WTC11 (cell line): ENCODE results near the gene STAG1. TPM values are rescaled to one million over a fixed set of nuclear protein-coding genes. Genes with fewer than 3 reads are reported as not detected.

Experiments
- ATAC-seq: fragments of 200-7000 bp; cut with Tn5 transposase; 2 replicates; pipeline ENCODE4 v1.10.0; 2021; ENCODE audit warnings: mild to moderate bottlenecking, moderate library complexity
- CTCF ChIA-PET: fragments of 300-600 bp; sonication (Branson Sonifier 250); formaldehyde crosslinking; loops from one replicate; lab custom pipeline; 2021; ENCODE audit warnings: antibody characterized with exemption; lab: Charles Lee
- POLR2A ChIA-PET: fragments of 350-600 bp; sonication (Branson Sonifier 250); formaldehyde crosslinking; loops from one replicate; lab custom pipeline; 2021; ENCODE audit warnings: antibody characterized with exemption; lab: Charles Lee
- DNase-seq: peaks from one replicate; pipeline ENCODE4 v3.0.0; 2021; ENCODE audit warnings: low spot score
- H3K27ac Mint-ChIP-seq: 2 replicates; pipeline ENCODE4 v1.8.0; 2021; ENCODE audit warnings: mixed read lengths
- H3K27me3 Mint-ChIP-seq: 2 replicates; pipeline ENCODE4 v1.8.0; 2021; ENCODE audit warnings: low read depth, mild to moderate bottlenecking, moderate library complexity, mixed read lengths
- H3K36me3 Mint-ChIP-seq: 2 replicates; pipeline ENCODE4 v1.8.0; 2021; ENCODE audit warnings: mixed read lengths
- H3K4me1 Mint-ChIP-seq: 2 replicates; pipeline ENCODE4 v1.8.0; 2022; ENCODE audit warnings: mixed read lengths
- H3K4me3 Mint-ChIP-seq: 2 replicates; pipeline ENCODE4 v1.8.0; 2021; ENCODE audit warnings: mild to moderate bottlenecking, moderate library complexity, mixed read lengths
- H3K9me3 Mint-ChIP-seq: 2 replicates; pipeline ENCODE4 v1.8.0; 2021; ENCODE audit warnings: mixed read lengths
- AR ChIP-seq: fragments of 250-450 bp; sonication (Bioruptor Pico); IDR thresholded peaks from 2 replicates; pipeline ENCODE4 v1.9.0; 2021; ENCODE audit warnings: mild to moderate bottlenecking
- ATF1 ChIP-seq: sonication (generic); formaldehyde crosslinking; IDR thresholded peaks from 2 replicates; pipeline ENCODE4 v1.8.1; 2023; ENCODE audit warnings: mild to moderate bottlenecking, moderate library complexity, missing genetic modification reagents
- ATF3 ChIP-seq: sonication (generic); formaldehyde crosslinking; conservative IDR thresholded peaks from 2 replicates; pipeline ENCODE4 v1.8.1; 2022; ENCODE audit warnings: mild to moderate bottlenecking, missing genetic modification reagents
- CBFB ChIP-seq: sonication (generic); formaldehyde crosslinking; IDR thresholded peaks from 2 replicates; pipeline ENCODE4 v1.8.1; 2022; ENCODE audit warnings: mild to moderate bottlenecking, low read depth, missing genetic modification reagents
- E2F1 ChIP-seq: sonication (generic); formaldehyde crosslinking; IDR thresholded peaks from 2 replicates; pipeline ENCODE4 v1.8.0; 2022; ENCODE audit warnings: mild to moderate bottlenecking, missing genetic modification reagents
- ERG ChIP-seq: fragments of 250-450 bp; sonication (Bioruptor Pico); IDR thresholded peaks from 2 replicates; pipeline ENCODE4 v1.8.0; 2021; ENCODE audit warnings: mild to moderate bottlenecking
- FOXJ3 ChIP-seq: sonication (generic); formaldehyde crosslinking; IDR thresholded peaks from 2 replicates; pipeline ENCODE4 v1.9.0; 2021; ENCODE audit warnings: missing genetic modification reagents, mild to moderate bottlenecking, borderline replicate concordance
- GRHL2 ChIP-seq: fragments of 250-450 bp; sonication (Bioruptor Pico); IDR thresholded peaks from 2 replicates; pipeline ENCODE4 v1.8.0; 2022; ENCODE audit warnings: mild to moderate bottlenecking, moderate library complexity; ENCODE audit not compliant: insufficient replicate concordance, severe bottlenecking
- JUN ChIP-seq: sonication (generic); formaldehyde crosslinking; IDR thresholded peaks from 2 replicates; pipeline ENCODE4 v1.8.0; 2023; ENCODE audit warnings: mild to moderate bottlenecking, missing genetic modification reagents
- NR1H2 ChIP-seq: sonication (generic); formaldehyde crosslinking; IDR thresholded peaks from 2 replicates; pipeline ENCODE4 v1.9.0; 2021; ENCODE audit warnings: mild to moderate bottlenecking, moderate library complexity, missing genetic modification reagents
- NR3C1 ChIP-seq: sonication (generic); formaldehyde crosslinking; conservative IDR thresholded peaks from 2 replicates; pipeline ENCODE4 v1.8.1; 2023; ENCODE audit warnings: low read depth, mild to moderate bottlenecking, missing genetic modification reagents
- PREB ChIP-seq: sonication (generic); formaldehyde crosslinking; IDR thresholded peaks from 2 replicates; pipeline ENCODE4 v1.8.1; 2022; ENCODE audit warnings: mild to moderate bottlenecking, missing genetic modification reagents, moderate library complexity, borderline replicate concordance
- TP53 ChIP-seq: sonication (generic); formaldehyde crosslinking; IDR thresholded peaks from 2 replicates; pipeline ENCODE4 v1.8.1; 2023; ENCODE audit warnings: mild to moderate bottlenecking, missing genetic modification reagents
- ZNF281 ChIP-seq: sonication (generic); formaldehyde crosslinking; IDR thresholded peaks from 2 replicates; pipeline ENCODE4 v1.8.0; 2023; ENCODE audit warnings: mild to moderate bottlenecking, missing genetic modification reagents
- ZNF317 ChIP-seq: sonication (generic); formaldehyde crosslinking; IDR thresholded peaks from 2 replicates; pipeline ENCODE4 v1.8.1; 2023; ENCODE audit warnings: low read depth, mild to moderate bottlenecking, moderate library complexity, missing genetic modification reagents, borderline replicate concordance
- ZNF416 ChIP-seq: fragments of 250-450 bp; sonication (Bioruptor Pico); IDR thresholded peaks from 2 replicates; pipeline ENCODE4 v1.9.0; 2021; ENCODE audit warnings: mild to moderate bottlenecking, inconsistent platforms
- ZNF532 ChIP-seq: fragments of 250-450 bp; sonication (Bioruptor Pico); IDR thresholded peaks from 2 replicates; pipeline ENCODE4 v1.9.0; 2021; ENCODE audit warnings: mild to moderate bottlenecking, borderline replicate concordance
- total RNA-seq: library from RNA; stranded (reverse); gene quantifications from 3 replicates; pipeline ENCODE4 v1.2.3, GENCODE V29; 2021

STAG1 gene
- total RNA-seq, 1 experiment from 2014 or later, result 20.7 TPM

- H3K27ac Mint-ChIP-seq, result no peak overlapping the region
- no peak for TF ChIP-seq NR1H2 (CRISPR knock-in tag)
- TF ChIP-seq CBFB (CRISPR knock-in tag), result no peak
- no peak for TF ChIP-seq ZNF532
- TF ChIP-seq NR3C1 (CRISPR knock-in tag), result no peak
- no peak for TF ChIP-seq JUN (CRISPR knock-in tag)
- TF ChIP-seq ZNF416 (CRISPR knock-in tag), result no peak
- TF ChIP-seq ZNF317 (CRISPR knock-in tag), result no peak
- TF ChIP-seq GRHL2 (CRISPR knock-in tag), result no peak
- TF ChIP-seq ZNF281 (CRISPR knock-in tag), result no peak
- TF ChIP-seq E2F1 (CRISPR knock-in tag), result no peak
- no peak for TF ChIP-seq TP53 (CRISPR knock-in tag)
- no peak for TF ChIP-seq ATF3 (CRISPR knock-in tag)
- TF ChIP-seq FOXJ3, result no peak
- TF ChIP-seq ATF1 (CRISPR knock-in tag), result no peak
- TF ChIP-seq, all 79 proteins: peak for 0
- DNase-seq (no peak), ATAC-seq (no peak)
- H3K9me3 Mint-ChIP-seq, result no peaks in the 10 kb centered on the region
- no peak overlapping the region for H3K4me3 Mint-ChIP-seq
- peaks cover 7% of the 10 kb centered on the region; the same call in 1 of the 2 replicates for H3K4me1 Mint-ChIP-seq
- H3K36me3 Mint-ChIP-seq, result no peaks in the 10 kb centered on the region
- ChIA-PET POLR2A (no interaction called here), CTCF (interaction anchor here (1.1 to 1.8 kb wide), 2 partner anchors 67 to 328 kb away, joined by 3 to 6 read pairs; partner anchors contain the start of gene STAG1)
- no peaks in the 10 kb centered on the region for H3K27me3 Mint-ChIP-seq
These were observed 66.3 kb downstream of the STAG1 start for GRCh38 chr3:136685882-136686281.

- Mint-ChIP-seq H3K4me3 (no peak overlapping the region), H3K27me3 (no peaks in the 10 kb centered on the region), H3K36me3 (no peaks in the 10 kb centered on the region), H3K27ac (no peak overlapping the region), H3K4me1 (peaks cover 7% of the 10 kb centered on the region; the same call in 1 of the 2 replicates), H3K9me3 (no peaks in the 10 kb centered on the region)
- ATAC-seq (no peak), DNase-seq (no peak)
- CTCF ChIA-PET, result no interaction called here
- POLR2A ChIA-PET, result no interaction called here
- no peak for TF ChIP-seq AR
- no peak for TF ChIP-seq ERG (CRISPR knock-in tag)
- no peak for TF ChIP-seq E2F1 (CRISPR knock-in tag)
- TF ChIP-seq PREB, result no peak
These were observed 69.4 kb downstream of the STAG1 start for GRCh38 chr3:136682740-136683312.
